Thyroid gland (tissue), 4 donors: ENCODE results near the gene ZC4H2. TPM values are rescaled to one million over a fixed set of nuclear protein-coding genes. Genes with fewer than 3 reads are reported as not detected.

Source experiments
- DNase-seq, 2 donors: peaks; one replicate each; pipeline ENCODE4 v3.0.0-alpha.2; 2019
- H3K27ac ChIP-seq, 3 donors: fragments of 200-600 bp; sonication (generic); 1 replicate in 2 of 3; 2 replicates in 1 of 3; pipeline ENCODE4 v1.5.1; 2016 to 2019; ENCODE audit warnings: mild to moderate bottlenecking in 1 of 3, moderate library complexity in 1 of 3
- H3K27me3 ChIP-seq: fragments of 200-600 bp; sonication (generic); one replicate; pipeline ENCODE4 v1.5.1; 2019
- H3K36me3 ChIP-seq, 2 donors: fragments of 200-600 bp; sonication (generic); one replicate each; pipeline ENCODE4 v1.5.1; 2016 to 2019
- H3K4me1 ChIP-seq, 2 donors: fragments of 200-600 bp; sonication (generic); one replicate each; pipeline ENCODE4 v1.5.1; 2017 to 2019
- H3K4me3 ChIP-seq, 3 donors: fragments of 200-600 bp; sonication (generic); replicated peaks in 1 of 3; 1 replicate in 2 of 3; 2 replicates in 1 of 3; pipeline ENCODE4 v1.5.1; 2016; ENCODE audit warnings: mild to moderate bottlenecking in 1 of 3
- H3K9me3 ChIP-seq: fragments of 200-600 bp; sonication (generic); one replicate; pipeline ENCODE4 v1.5.1; 2017
- POLR2A ChIP-seq, 2 donors: fragments of 450-650 bp; IDR thresholded peaks; one replicate each; pipeline ENCODE4 v1.6.1; 2017; ENCODE audit warnings: antibody characterized with exemption in 2 of 2, mild to moderate bottlenecking in 2 of 2, moderate library complexity in 1 of 2
- intact Hi-C: fragments of 100-400 bp; cut with DNase I; formaldehyde crosslinking; loops from one replicate; pipeline ENCODE4 v1.15.1; 2023
- total RNA-seq, 4 donors: library from RNA; depleted of rRNA; stranded (reverse); fragments of >200 nt; gene quantifications; one replicate each; pipeline ENCODE4 v1.2.3, GENCODE V29; 2016
- TF ChIP-seq, protein P1 (sequence below), 6 experiments: fragments of 200-600 bp in 3 of 6; fragments of 450-650 bp in 3 of 6; sonication (generic) in 3 of 6; IDR thresholded peaks; one replicate each; pipeline ENCODE4 v1.5.1; 2016 to 2019; ENCODE audit warnings: antibody characterized with exemption in 6 of 6, mild to moderate bottlenecking in 2 of 6, inconsistent platforms in 1 of 6, moderate library complexity in 1 of 6

Gene ZC4H2
- total RNA-seq, 4 donors from 2014 or later: 10.2 to 14.3 (median 11.4) TPM

- TF ChIP-seq, protein P1, sequence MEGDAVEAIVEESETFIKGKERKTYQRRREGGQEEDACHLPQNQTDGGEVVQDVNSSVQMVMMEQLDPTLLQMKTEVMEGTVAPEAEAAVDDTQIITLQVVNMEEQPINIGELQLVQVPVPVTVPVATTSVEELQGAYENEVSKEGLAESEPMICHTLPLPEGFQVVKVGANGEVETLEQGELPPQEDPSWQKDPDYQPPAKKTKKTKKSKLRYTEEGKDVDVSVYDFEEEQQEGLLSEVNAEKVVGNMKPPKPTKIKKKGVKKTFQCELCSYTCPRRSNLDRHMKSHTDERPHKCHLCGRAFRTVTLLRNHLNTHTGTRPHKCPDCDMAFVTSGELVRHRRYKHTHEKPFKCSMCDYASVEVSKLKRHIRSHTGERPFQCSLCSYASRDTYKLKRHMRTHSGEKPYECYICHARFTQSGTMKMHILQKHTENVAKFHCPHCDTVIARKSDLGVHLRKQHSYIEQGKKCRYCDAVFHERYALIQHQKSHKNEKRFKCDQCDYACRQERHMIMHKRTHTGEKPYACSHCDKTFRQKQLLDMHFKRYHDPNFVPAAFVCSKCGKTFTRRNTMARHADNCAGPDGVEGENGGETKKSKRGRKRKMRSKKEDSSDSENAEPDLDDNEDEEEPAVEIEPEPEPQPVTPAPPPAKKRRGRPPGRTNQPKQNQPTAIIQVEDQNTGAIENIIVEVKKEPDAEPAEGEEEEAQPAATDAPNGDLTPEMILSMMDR (IDR thresholded peaks at IDR 0.05): no peak
- no peak for TF ChIP-seq POLR2A (IDR thresholded peaks at IDR 0.05)
- H3K4me3 ChIP-seq: no peak overlapping the region
- DNase-seq: no peak
- intact Hi-C loops: no loop called here
- H3K9me3 ChIP-seq: no peaks in the 10 kb centered on the region
- H3K27ac ChIP-seq: no peak overlapping the region
- no peaks in the 10 kb centered on the region for H3K27me3 ChIP-seq
- no peaks in the 10 kb centered on the region for H3K4me1 ChIP-seq
- no peaks in the 10 kb centered on the region for H3K36me3 ChIP-seq
Measured at GRCh38 chrX:64867217-64867616, 109.0 kb downstream of the ZC4H2 start.

Other genes starting within 250 kb of the ZC4H2 start
- 1 to 10 TPM; 2.4 to 3.5 (median 2.7) TPM for gene ZC3H12B, start 58.4 kb upstream of the ZC4H2 start, total RNA-seq